Neural crest cell (in vitro differentiated cells): ENCODE data around the gene NMNAT1. TPM values are rescaled to one million over a fixed set of nuclear protein-coding genes. Genes with fewer than 3 reads are reported as not detected.
A peak's percentile ranks its signal among the peaks of the same experiment; 100 is the strongest.

Source experiments
- DNase-seq: peaks from one replicate; pipeline ENCODE4 v3.0.0; 2021; ENCODE audit warnings: low read depth, mixed read lengths, low spot score
- H3K27ac Mint-ChIP-seq: one replicate; pipeline ENCODE4 v1.8.0; 2021; ENCODE audit warnings: mild to moderate bottlenecking, mixed read lengths; ENCODE audit not compliant: unreplicated experiment
- H3K27me3 Mint-ChIP-seq: 2 replicates; pipeline ENCODE4 v1.8.0; 2021; ENCODE audit warnings: low read depth, mild to moderate bottlenecking, mixed read lengths
- H3K36me3 Mint-ChIP-seq: 2 replicates; pipeline ENCODE4 v1.8.0; 2021; ENCODE audit warnings: low read depth, mild to moderate bottlenecking, mixed read lengths
- H3K4me1 Mint-ChIP-seq: 2 replicates; pipeline ENCODE4 v1.8.0; 2021; ENCODE audit warnings: mixed read lengths
- H3K4me3 Mint-ChIP-seq: one replicate; pipeline ENCODE4 v1.8.0; 2021; ENCODE audit warnings: mild to moderate bottlenecking, mixed read lengths
- H3K9me3 Mint-ChIP-seq: 2 replicates; pipeline ENCODE4 v1.8.0; 2021; ENCODE audit warnings: mixed read lengths
- total RNA-seq: library from RNA; stranded (reverse); gene quantifications from 2 replicates; pipeline ENCODE4 v1.2.1, GENCODE V29; 2021
- TF ChIP-seq, protein P1 (sequence below): fragments of 200-600 bp; sonication (generic); conservative IDR thresholded peaks from 2 replicates; pipeline ENCODE4 v1.5.0; 2021; ENCODE audit warnings: antibody characterized with exemption, mild to moderate bottlenecking

NMNAT1 gene
- total RNA-seq, 1 donor from 2014 or later = 8.8 TPM

DNA sequence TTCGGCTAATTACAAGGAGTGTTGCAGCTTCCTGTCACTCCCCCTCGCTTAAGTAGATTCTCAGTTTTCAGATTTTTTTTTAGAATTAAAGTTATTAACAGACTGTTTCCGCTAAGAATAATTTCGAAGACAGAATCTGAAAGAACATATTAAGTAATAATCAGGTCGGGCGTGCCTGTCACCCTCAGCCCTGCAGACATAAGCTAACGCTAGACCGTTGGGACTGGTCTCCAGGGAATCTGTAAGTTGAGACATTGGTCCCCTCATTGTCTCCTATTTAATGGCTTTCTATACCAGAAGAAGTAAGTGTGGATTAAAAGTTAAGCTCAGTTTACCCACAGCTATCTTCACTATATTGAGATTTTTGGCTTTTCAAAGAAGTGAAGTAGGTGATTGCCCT, 14.5 kb downstream of the NMNAT1 start:
- Mint-ChIP-seq H3K27ac (no peak overlapping the region), H3K4me3 (no peak overlapping the region), H3K4me1 (no peaks in the 10 kb centered on the region), H3K27me3 (no peaks in the 10 kb centered on the region), H3K9me3 (no peaks in the 10 kb centered on the region), H3K36me3 (no peaks in the 10 kb centered on the region)
- DNase-seq = no peak
- TF ChIP-seq, protein P1, sequence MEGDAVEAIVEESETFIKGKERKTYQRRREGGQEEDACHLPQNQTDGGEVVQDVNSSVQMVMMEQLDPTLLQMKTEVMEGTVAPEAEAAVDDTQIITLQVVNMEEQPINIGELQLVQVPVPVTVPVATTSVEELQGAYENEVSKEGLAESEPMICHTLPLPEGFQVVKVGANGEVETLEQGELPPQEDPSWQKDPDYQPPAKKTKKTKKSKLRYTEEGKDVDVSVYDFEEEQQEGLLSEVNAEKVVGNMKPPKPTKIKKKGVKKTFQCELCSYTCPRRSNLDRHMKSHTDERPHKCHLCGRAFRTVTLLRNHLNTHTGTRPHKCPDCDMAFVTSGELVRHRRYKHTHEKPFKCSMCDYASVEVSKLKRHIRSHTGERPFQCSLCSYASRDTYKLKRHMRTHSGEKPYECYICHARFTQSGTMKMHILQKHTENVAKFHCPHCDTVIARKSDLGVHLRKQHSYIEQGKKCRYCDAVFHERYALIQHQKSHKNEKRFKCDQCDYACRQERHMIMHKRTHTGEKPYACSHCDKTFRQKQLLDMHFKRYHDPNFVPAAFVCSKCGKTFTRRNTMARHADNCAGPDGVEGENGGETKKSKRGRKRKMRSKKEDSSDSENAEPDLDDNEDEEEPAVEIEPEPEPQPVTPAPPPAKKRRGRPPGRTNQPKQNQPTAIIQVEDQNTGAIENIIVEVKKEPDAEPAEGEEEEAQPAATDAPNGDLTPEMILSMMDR = no peak

DNA sequence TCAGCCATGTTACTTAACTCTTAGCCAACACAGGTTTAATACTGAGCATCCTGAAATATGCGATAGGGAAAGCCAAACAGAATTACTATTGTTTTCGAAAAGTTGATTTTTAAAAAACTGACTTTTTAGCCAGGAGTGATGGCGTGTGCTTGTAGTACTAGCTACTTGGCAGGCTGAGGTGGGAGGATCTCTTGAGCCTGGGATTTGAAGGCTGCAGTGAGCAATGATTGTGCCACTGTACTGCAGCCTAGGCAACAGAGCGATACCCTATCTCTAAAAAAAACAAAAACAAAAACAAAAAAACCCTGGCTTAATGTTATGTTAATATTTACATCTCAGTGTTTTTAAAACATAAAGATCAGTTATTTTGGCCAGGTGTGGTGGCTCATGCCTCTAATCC, 16.7 kb downstream of the NMNAT1 start:
- Mint-ChIP-seq H3K27me3 (no peaks in the 10 kb centered on the region), H3K27ac (no peak overlapping the region), H3K4me1 (no peaks in the 10 kb centered on the region), H3K4me3 (no peak overlapping the region), H3K36me3 (no peaks in the 10 kb centered on the region), H3K9me3 (no peaks in the 10 kb centered on the region)
- TF ChIP-seq, protein P1 = no peak
- DNase-seq = no peak

DNA sequence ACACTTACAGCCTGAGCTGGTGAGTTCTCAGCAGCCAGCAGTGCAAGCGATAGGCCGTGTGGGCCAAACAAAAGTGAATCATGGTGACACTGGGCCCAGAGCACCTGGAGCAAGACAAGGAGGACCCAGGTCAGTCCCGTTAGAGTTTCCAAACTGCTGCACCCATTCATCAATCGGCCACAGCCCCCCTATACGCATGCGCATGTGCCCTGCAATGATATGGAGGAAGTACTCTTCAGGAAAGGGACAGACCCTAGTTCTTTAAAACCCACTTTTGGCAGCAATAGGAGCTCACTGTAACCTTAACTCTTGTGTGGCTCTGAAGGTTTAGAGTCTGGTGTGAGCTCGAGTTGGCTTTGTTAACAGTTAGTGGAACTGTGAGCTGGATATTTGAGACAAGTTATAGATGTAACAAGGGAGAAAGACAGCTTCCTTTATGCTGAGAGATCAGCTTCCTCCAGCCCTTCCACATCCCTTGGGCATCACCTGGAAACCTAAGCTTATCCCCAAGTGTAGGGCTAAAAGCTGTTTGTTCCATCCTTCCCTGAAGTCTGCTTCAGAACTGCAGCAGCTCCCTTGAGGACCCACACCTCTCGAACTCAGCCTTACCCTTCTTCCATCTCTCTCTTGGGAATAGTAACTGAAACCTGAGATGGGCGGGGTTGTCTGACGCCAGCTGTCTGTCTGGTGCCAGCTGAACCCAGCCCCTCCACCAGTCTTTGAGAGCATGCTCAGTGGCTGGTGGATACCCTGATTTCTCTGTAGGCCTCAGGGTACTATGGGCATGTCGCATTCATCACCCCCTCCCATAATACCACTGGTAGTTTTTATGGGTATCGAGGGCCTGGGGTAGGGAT, 17.7 kb downstream of the NMNAT1 start:
- Mint-ChIP-seq H3K4me1 (no peaks in the 10 kb centered on the region), H3K36me3 (no peaks in the 10 kb centered on the region), H3K9me3 (no peaks in the 10 kb centered on the region), H3K27ac (no peak overlapping the region), H3K27me3 (no peaks in the 10 kb centered on the region), H3K4me3 (no peak overlapping the region)
- DNase-seq = no peak
- TF ChIP-seq, protein P1 = no peak

DNA sequence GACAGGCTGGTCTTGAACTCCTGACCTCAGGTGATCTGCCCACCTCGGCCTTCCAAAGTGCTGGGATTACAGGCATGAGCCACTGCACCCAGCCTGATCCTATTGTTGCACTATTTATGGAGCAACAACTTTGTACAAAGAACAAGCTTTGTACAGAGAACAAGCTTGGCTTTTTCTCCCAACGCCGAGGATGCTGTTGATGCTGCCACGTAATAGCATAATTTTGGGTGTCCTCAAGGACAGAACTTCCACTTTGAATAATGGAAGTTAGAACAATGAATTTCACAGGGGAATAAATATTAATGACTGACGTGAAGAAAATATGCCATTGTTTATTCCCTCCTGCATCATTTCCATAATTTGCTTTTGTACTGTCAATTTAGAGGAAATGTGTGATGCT, 41.0 kb downstream of the NMNAT1 start:
- TF ChIP-seq, protein P1 = no peak
- H3K27ac Mint-ChIP-seq = peak overlapping the region; percentile 25
- H3K4me3 Mint-ChIP-seq = peak overlapping the region; percentile 34
- no peaks in the 10 kb centered on the region for H3K27me3 Mint-ChIP-seq
- H3K4me1 Mint-ChIP-seq = peaks cover 27% of the 10 kb centered on the region
- DNase-seq = no peak
- H3K9me3 Mint-ChIP-seq = no peaks in the 10 kb centered on the region
- peaks cover 2% of the 10 kb centered on the region for H3K36me3 Mint-ChIP-seq

DNA sequence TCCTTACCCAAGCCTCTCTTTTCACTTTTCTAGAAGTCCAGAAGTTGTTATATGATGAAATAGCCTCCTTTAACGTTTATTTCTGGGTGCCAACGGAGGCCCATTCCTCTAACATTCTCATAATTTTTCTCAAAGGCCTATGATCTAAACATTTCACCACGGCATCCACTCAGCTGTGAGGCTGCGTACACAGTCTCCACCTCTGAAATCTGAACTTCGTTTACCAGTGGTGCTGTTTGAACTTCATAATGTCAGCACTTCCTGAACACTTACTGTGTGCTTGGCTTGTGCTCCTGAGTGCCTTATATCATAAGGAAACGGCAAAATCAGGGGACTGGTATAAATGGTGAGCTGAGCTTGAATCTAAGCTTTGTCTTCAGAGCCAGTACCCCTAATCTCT, 41.7 kb downstream of the NMNAT1 start:
- Mint-ChIP-seq H3K27me3 (no peaks in the 10 kb centered on the region), H3K4me3 (no peak overlapping the region), H3K36me3 (peaks cover 2% of the 10 kb centered on the region), H3K4me1 (peaks cover 27% of the 10 kb centered on the region), H3K27ac (peak overlapping the region; percentile 25), H3K9me3 (no peaks in the 10 kb centered on the region)
- DNase-seq = no peak
- TF ChIP-seq, protein P1 = no peak
